ENCODE results near the gene TCAP. TPM values are rescaled to one million over a fixed set of nuclear protein-coding genes. Genes with fewer than 3 reads are reported as not detected.

Gene TCAP
- total RNA-seq, 1 donor from 2014 or later, result 5.3 TPM

- no peaks in the 10 kb centered on the region for H3K27me3 ChIP-seq
- no peak for DNase-seq
- ATAC-seq, result no peak
- H3K4me3 ChIP-seq, result peak overlapping the region; percentile 68
- H3K4me1 ChIP-seq, result peaks cover 64% of the 10 kb centered on the region
- H3K27ac ChIP-seq, result no peak overlapping the region
- no peak for TF ChIP-seq CTCF (IDR thresholded peaks at IDR 0.05)
- intact Hi-C loops (cut with DNase I), result no loop called here
- no peaks in the 10 kb centered on the region for H3K9me3 ChIP-seq
- H3K36me3 ChIP-seq, result no peaks in the 10 kb centered on the region
Observed at GRCh38 chr17:39638317-39638716, 26.8 kb upstream of the TCAP start.

- H3K27me3 ChIP-seq, result no peaks in the 10 kb centered on the region
- ATAC-seq, result no peak
- peak overlapping the region; percentile 68 for H3K4me3 ChIP-seq
- no peak for DNase-seq
- no peaks in the 10 kb centered on the region for H3K9me3 ChIP-seq
- intact Hi-C loops (cut with DNase I), result no loop called here
- H3K4me1 ChIP-seq, result peaks cover 64% of the 10 kb centered on the region
- H3K27ac ChIP-seq, result no peak overlapping the region
- TF ChIP-seq CTCF (IDR thresholded peaks at IDR 0.05), result no peak
- H3K36me3 ChIP-seq, result no peaks in the 10 kb centered on the region
Observed at GRCh38 chr17:39639043-39639442, 26.1 kb upstream of the TCAP start.

- H3K4me3 ChIP-seq, result no peak overlapping the region
- no peaks in the 10 kb centered on the region for H3K9me3 ChIP-seq
- H3K36me3 ChIP-seq, result no peaks in the 10 kb centered on the region
- ATAC-seq, result no peak
- DNase-seq, result no peak
- peaks cover 64% of the 10 kb centered on the region for H3K4me1 ChIP-seq
- H3K27ac ChIP-seq, result no peak overlapping the region
- H3K27me3 ChIP-seq, result no peaks in the 10 kb centered on the region
- intact Hi-C loops (cut with DNase I), result no loop called here
- no peak for TF ChIP-seq CTCF (IDR thresholded peaks at IDR 0.05)
Observed at GRCh38 chr17:39639566-39640458, 25.3 kb upstream of the TCAP start.

- intact Hi-C loops (cut with DNase I), result no loop called here
- Histone ChIP-seq H3K4me3 (no peak overlapping the region), H3K4me1 (peaks cover 64% of the 10 kb centered on the region), H3K9me3 (no peaks in the 10 kb centered on the region), H3K36me3 (no peaks in the 10 kb centered on the region), H3K27me3 (no peaks in the 10 kb centered on the region), H3K27ac (no peak overlapping the region)
- no peak for DNase-seq
- TF ChIP-seq CTCF (IDR thresholded peaks at IDR 0.05), result no peak
- ATAC-seq, result no peak
Observed at GRCh38 chr17:39640591-39641031, 24.5 kb upstream of the TCAP start.

GRCh38 chr17:39641097-39641496 lies 24.1 kb upstream of the TCAP start:
- Histone ChIP-seq H3K27me3 (no peaks in the 10 kb centered on the region), H3K4me1 (peaks cover 63% of the 10 kb centered on the region), H3K27ac (no peak overlapping the region), H3K9me3 (no peaks in the 10 kb centered on the region), H3K36me3 (no peaks in the 10 kb centered on the region), H3K4me3 (no peak overlapping the region)
- no peak for TF ChIP-seq CTCF (IDR thresholded peaks at IDR 0.05)
- intact Hi-C loops (cut with DNase I), result no loop called here
- ATAC-seq (no peak), DNase-seq (no peak)

Data from upper lobe of right lung (tissue), 1 donor.